Prostate gland (tissue), 2 donors: ENCODE measurements around the gene ZDHHC19.

Source experiments
- CTCF ChIP-seq, 4 experiments: fragments of 200-600 bp in 2 of 4; fragments of 450-650 bp in 2 of 4; sonication (generic) in 2 of 4; IDR thresholded peaks; 1 replicate in 3 of 4; 2 replicates in 1 of 4; pipeline ENCODE4 v1.5.1; 2016 to 2019; ENCODE audit warnings: antibody characterized with exemption in 4 of 4, mild to moderate bottlenecking in 2 of 4, moderate library complexity in 2 of 4
- POLR2A ChIP-seq: fragments of 450-650 bp; IDR thresholded peaks from one replicate; pipeline ENCODE4 v1.6.1; 2016; ENCODE audit warnings: antibody characterized with exemption, mild to moderate bottlenecking
- POLR2AphosphoS5 ChIP-seq: sonication (generic); formaldehyde crosslinking; IDR thresholded peaks from one replicate; pipeline ENCODE4 v1.6.1; 2017; ENCODE audit warnings: antibody characterized with exemption

- TF ChIP-seq CTCF (IDR thresholded peaks at IDR 0.05) (no peak), POLR2A (no peak), POLR2AphosphoS5 (no peak)
Measured at GRCh38 chr3:196203846-196204245, 7.4 kb downstream of the ZDHHC19 start.
